ENCODE data around the gene AQR.
"Not testable (repeated sequence)": the region's sequence is repeated elsewhere in the genome, so short reads cannot be mapped to it uniquely, and the experiment has no call there.

AQR gene

DNA sequence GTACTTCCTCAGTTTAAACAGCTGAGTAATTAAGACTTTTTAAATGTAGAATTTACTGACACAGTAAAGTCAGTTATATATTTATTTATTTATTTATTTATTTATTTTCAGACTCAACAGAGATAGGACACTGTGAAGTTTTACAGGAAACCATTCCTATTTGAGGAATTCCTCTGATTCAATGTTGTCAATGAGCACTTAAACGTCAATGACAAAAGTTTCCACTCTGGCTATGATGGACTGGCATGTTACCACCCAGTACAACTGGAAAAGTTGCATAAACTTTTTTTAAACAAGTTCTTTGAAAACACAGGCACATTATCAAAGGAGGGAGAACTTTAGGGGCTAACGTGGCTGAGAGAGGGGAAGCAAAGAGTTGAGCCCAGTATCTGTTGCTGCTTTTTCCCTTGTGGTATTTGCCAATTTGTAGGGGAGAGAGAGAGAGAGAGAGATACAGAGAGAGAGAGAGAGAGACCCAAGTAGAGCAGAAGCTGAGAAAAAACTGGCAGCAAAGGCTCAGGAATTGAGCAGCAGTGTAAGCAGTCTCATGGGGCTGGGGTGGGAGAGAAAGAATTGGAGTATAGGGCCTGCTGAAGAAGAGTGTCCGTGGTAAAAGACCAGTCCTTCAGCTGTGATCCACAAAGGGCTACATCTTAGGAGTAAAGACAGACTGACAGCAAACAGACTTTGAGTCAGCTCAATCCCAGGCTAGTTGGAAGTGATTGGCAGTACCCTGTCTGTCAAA is 155.9 kb downstream of the AQR start:
- no peak for DNase-seq (ENCODE audit: low spot score)

DNA sequence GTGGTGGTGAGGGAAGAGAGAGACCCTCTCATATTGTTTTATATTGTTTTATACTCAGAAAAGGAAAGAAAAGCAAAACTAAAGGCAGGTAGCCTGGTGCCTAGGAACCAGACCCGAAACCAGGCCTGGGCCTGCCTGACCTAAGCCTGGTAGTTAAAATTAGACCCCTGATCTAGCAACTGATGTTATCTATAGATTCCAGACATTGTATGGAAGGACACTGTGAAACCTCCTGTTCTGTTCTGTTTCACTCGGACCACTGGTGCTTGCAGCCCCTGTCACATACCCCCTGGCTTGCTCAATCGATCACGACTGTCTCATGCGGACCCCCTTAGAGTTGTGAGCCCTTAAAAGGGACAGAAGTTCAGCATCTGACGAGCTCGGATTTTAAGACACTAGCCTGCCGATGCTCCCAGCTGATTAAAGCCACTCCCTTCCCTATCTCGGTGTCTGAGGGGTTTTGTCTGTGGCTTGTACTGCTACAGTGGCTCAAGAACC is 156.6 kb downstream of the AQR start:
- not testable (repeated sequence) for DNase-seq (ENCODE audit: low spot score)

DNA sequence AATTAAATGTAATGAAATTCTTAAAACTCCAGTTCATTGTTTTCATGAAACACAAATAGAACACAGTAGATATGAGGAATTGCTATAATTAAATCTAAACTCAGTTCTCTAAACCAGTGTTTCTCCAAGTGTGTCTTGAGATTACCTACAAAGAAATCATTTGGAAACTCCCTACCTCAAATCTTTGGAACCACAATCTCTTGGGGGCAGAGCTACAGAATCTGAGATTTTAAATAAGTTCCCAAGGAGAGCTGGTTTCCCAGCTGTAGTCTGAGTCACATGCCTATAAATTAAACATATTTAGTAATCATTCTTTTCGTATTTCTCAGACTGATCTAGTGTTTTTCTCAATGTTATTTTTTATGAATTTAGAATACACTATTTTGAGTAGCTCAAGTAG is 157.2 kb downstream of the AQR start:
- no peak for DNase-seq (ENCODE audit: low spot score)

DNA sequence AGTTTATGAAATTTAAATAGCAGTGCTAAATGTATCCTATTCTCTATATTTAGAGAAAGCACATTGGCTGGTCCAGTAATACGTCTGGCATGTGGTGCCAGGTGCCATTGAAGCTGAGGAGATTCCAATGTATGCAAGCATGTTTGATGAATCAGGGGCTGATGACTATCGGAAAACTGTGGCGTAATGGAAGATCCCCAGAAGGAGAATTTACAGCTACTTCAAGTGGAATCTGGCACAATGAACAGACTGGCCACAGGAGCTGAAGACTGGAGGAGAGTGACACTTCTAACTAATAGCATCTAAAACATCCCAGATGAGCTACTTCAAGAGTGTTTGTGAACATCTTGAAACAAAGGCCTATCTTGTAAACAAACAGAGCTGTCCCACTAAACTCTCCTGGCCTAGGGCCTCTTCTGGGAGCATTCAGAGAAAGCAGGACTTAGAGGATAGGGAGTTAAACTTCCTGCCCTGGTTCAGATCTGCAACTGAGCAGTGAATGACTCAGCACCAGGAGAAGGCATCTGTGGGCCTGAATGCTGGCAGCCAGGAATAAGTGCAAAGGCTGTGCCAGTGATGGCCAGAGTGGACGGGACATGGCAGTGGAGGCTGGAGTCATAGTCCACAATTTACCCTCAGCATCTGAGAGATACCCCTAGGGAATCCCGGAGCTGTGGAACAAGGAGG is 159.0 kb downstream of the AQR start:
- DNase-seq (ENCODE audit: low spot score) = peak; percentile 75

DNA sequence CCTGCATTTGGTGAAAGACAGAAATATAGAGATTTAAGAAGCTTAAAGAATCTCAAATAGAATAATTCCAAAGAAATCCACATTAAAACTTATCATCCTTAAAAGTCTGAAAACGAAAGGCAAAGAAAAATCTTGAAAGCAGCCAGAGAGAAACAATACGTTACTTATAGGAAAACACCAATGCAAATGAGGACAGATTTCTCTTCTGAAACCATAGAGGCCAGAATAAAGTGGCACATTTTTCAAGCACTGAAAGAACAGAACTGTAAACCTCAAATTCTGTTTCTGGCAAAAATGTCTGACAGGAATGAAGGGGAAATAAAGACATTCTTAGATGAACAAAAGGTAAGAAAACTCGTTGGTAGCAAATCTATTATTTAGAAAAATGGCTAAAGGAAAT is 160.4 kb downstream of the AQR start:
- DNase-seq (ENCODE audit: low spot score) = no peak

DNA sequence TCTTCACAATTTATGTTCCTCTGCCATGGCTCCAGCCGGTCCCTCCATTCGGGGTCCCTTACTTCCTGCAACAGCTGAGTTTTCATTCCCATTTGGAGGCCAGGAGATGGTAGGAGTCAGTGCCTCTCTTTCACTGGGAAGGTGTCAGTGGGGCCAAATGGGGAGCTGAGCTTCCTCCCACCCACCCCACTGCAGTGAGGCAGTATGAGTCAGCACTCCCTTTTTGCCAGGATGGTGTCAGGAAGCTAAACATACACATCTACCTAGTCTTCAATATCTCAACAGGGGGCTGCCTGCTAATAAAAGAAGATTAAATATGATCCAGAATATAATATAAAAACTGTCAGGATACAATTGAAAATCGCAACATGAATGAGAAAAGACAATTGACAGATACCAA is 161.5 kb downstream of the AQR start:
- DNase-seq (ENCODE audit: low spot score) = peak; percentile 7

DNA sequence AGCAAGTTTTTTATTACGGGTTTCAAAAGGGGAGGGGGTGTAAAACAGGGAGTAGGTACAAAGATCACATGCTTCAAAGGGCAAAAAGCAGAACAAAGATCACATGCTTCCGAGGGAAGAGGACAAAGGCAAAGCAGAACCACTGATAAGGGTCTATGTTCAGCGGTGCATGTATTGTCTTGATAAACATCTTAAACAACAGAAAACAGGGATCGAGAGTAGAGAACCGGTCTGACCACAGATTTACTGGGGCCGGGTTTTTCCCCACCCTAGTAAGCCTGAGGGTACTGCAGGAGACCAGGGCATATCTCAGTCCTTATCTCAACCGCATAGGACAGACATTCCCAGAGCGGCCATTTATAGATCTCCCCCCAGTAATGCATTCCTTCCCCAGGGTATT is 162.3 kb downstream of the AQR start:
- not testable (repeated sequence) for DNase-seq (ENCODE audit: low spot score)

DNA sequence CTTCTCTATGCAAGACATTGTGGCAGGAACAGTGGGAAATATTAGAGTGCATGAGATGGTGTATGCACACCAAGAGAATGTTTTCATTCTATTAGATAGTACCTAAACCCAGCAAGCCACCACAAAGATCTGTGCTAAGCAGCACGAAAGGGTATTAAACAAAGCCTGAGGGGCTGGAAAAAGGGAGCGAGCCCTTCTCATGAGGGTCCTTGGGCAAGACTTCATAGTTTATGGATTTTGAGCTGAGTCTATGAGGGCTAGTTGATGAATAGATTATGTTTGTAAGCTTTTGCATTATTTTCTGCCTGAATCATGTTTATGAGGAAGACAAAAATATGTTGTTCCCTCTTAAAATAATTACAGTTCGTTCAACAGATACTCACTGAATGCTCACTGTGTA is 164.8 kb downstream of the AQR start:
- no peak for DNase-seq (ENCODE audit: low spot score)

DNA sequence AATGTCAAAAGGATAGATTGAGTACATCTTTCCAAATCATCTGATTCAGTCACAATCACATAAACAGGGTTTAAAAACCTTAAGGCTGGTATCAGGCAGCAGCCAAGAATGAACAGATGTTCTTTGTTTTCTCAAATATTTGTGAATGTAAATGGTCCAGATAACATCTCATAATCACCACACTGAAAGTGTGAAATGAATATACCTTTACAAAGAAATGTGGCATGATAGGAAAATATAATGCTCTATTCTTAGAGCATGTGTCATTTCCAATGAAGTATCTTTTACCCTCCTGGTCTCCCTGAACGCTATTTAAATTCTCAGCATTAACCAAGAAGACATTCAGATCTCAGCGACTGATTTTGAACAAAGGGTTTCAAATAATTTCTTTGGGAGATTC is 165.4 kb downstream of the AQR start:
- no peak for DNase-seq (ENCODE audit: low spot score)

DNA sequence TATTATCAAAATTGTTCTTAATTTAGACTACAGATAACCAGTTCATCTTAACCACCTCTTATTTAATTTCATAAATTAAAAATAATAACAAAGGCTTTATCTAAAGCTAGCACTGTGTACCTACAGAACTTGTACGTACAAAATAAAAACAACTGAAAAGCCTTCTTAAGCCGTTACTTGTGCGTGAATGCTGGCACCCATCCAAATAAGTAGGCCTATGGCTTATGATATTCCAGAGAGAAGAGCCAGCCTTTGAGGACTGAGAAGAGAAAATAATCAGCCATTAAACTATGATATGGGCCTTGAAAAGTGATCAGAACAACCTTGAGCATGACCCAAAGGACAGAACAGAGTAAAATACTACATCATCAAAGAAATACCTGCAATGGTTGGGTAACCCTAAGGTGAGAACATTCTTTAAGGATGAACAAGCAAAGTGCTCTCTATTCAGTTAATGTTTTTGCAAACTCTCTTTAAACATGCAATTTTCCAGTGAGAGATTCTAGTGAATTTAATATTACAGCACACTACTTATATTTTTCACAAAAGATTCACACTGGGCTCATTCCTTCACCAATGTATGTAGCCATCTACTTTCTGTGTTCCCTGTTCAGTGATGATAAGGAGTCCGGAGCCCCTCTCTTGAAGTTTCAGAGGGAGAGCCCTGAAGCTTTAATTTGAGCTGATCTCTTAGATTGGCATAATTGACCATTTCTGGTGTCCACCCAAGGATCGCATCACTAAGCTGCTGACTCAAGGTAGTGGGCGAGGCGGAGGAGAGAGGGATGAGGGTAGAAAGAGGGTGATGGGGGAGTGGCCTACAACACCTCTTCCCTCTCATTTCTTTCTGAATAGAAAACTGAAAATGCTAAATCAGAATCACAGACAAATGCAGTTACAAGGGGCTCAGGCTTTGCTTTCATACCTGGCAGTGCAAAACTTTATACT is 166.5 kb downstream of the AQR start:
- peak; percentile 54 for DNase-seq (ENCODE audit: low spot score)

DNA sequence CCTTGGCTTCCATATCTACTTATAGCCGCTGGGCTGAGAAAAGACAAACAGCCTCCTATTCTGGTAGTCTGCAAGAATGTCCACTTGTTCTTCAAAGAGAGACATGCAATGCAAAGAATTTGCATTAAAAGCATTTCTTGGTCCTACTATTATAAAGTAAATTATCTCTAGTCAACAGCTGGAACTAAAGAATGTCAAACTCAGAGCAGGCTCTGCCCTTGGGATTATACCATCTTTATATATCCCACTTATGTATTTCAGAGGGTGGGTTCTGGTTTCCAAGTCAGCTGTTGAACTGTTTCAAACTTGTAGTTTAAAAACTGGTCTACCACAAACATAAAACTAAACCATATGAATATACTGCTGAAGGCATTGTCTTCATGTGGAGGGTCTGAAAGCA is 167.2 kb downstream of the AQR start:
- no peak for DNase-seq (ENCODE audit: low spot score)

All from kidney tubule cell (primary cell).